Uterus (tissue), 4 donors: Measurements from ENCODE around the gene NFKBIL1. TPM values are rescaled to one million over a fixed set of nuclear protein-coding genes. Genes with fewer than 3 reads are reported as not detected.
A peak's percentile ranks its signal among the peaks of the same experiment; 100 is the strongest.

Experiments
- DNase-seq, 2 donors: peaks; one replicate each; pipeline ENCODE4 v3.0.0-alpha.2; 2019 to 2020
- H3K27ac ChIP-seq, 2 donors: fragments of 200-600 bp; sonication (generic); 1 replicate in 1 of 2; 2 replicates in 1 of 2; pipeline ENCODE4 v1.5.1; 2016 to 2018
- H3K27me3 ChIP-seq, 2 donors: fragments of 200-600 bp; sonication (generic); one replicate each; pipeline ENCODE4 v1.5.1; 2018 to 2019; ENCODE audit warnings: control low read depth in 1 of 2
- H3K36me3 ChIP-seq, 2 donors: fragments of 200-600 bp; sonication (generic); one replicate each; pipeline ENCODE4 v1.5.1; 2019; ENCODE audit warnings: control low read depth in 1 of 2
- H3K4me1 ChIP-seq, 2 donors: fragments of 200-600 bp; sonication (generic); one replicate each; pipeline ENCODE4 v1.5.1; 2018 to 2019; ENCODE audit warnings: control low read depth in 1 of 2
- H3K4me3 ChIP-seq, 2 donors: fragments of 200-600 bp; sonication (generic); 1 replicate in 1 of 2; 2 replicates in 1 of 2; pipeline ENCODE4 v1.5.1; 2018 to 2019; ENCODE audit warnings: mild to moderate bottlenecking in 1 of 2
- H3K9me3 ChIP-seq, 2 donors: fragments of 200-600 bp; sonication (generic); one replicate each; pipeline ENCODE4 v1.5.1; 2019; ENCODE audit warnings: control low read depth in 1 of 2
- POLR2A ChIP-seq, 2 donors: fragments of 450-650 bp; IDR thresholded peaks; one replicate each; pipeline ENCODE4 v1.6.1; 2016; ENCODE audit warnings: antibody characterized with exemption in 2 of 2, mild to moderate bottlenecking in 1 of 2, moderate library complexity in 1 of 2
- intact Hi-C: fragments of 100-400 bp; cut with DNase I; formaldehyde crosslinking; loops from one replicate; pipeline ENCODE4 v1.15.1; 2023; ENCODE audit warnings: low total_unique reads
- total RNA-seq, 4 donors: library from RNA; depleted of rRNA in 3 of 4; stranded (reverse); fragments of >200 nt in 3 of 4; gene quantifications; one replicate each; pipeline versions ENCODE4 v1.1.0 to v1.2.4, GENCODE V29; 2014 to 2023
- TF ChIP-seq, protein P1 (sequence below), 4 experiments: fragments of 200-600 bp in 2 of 4; fragments of 450-650 bp in 2 of 4; sonication (generic) in 2 of 4; IDR thresholded peaks; one replicate each; pipeline ENCODE4 v1.5.1; 2016 to 2019; ENCODE audit warnings: antibody characterized with exemption in 4 of 4, mild to moderate bottlenecking in 2 of 4, moderate library complexity in 1 of 4
- donor health status: DM: yes; HTN: yes; CAD: no.

Gene NFKBIL1
- total RNA-seq, 4 donors from 2014 or later = 19.7 to 38.5 (median 20.8) TPM

DNA sequence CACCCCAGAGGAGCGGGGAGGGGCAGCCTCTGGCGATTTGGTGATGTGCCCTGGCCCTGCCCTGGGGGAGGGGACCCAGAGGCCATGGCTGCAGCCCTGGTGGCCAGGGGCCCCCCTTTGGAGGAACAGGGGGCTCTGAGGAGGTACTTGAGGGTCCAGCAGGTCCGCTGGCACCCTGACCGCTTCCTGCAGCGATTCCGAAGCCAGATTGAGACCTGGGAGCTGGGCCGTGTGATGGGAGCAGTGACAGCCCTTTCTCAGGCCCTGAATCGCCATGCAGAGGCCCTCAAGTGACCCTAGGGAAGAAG lies 10.9 kb downstream of the NFKBIL1 start:
- Histone ChIP-seq H3K27me3 (no peaks in the 10 kb centered on the region), H3K4me3 (no peak overlapping the region), H3K27ac (peak overlapping the region; percentile 51 to 55), H3K9me3 (no peaks in the 10 kb centered on the region), H3K4me1 (no peaks in the 10 kb centered on the region), H3K36me3 (no peaks in the 10 kb centered on the region)
- no peak for TF ChIP-seq POLR2A (IDR thresholded peaks at IDR 0.05)
- TF ChIP-seq, protein P1, sequence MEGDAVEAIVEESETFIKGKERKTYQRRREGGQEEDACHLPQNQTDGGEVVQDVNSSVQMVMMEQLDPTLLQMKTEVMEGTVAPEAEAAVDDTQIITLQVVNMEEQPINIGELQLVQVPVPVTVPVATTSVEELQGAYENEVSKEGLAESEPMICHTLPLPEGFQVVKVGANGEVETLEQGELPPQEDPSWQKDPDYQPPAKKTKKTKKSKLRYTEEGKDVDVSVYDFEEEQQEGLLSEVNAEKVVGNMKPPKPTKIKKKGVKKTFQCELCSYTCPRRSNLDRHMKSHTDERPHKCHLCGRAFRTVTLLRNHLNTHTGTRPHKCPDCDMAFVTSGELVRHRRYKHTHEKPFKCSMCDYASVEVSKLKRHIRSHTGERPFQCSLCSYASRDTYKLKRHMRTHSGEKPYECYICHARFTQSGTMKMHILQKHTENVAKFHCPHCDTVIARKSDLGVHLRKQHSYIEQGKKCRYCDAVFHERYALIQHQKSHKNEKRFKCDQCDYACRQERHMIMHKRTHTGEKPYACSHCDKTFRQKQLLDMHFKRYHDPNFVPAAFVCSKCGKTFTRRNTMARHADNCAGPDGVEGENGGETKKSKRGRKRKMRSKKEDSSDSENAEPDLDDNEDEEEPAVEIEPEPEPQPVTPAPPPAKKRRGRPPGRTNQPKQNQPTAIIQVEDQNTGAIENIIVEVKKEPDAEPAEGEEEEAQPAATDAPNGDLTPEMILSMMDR (IDR thresholded peaks at IDR 0.05) = no peak
- DNase-seq = no peak
- intact Hi-C loops = no loop called here

DNA sequence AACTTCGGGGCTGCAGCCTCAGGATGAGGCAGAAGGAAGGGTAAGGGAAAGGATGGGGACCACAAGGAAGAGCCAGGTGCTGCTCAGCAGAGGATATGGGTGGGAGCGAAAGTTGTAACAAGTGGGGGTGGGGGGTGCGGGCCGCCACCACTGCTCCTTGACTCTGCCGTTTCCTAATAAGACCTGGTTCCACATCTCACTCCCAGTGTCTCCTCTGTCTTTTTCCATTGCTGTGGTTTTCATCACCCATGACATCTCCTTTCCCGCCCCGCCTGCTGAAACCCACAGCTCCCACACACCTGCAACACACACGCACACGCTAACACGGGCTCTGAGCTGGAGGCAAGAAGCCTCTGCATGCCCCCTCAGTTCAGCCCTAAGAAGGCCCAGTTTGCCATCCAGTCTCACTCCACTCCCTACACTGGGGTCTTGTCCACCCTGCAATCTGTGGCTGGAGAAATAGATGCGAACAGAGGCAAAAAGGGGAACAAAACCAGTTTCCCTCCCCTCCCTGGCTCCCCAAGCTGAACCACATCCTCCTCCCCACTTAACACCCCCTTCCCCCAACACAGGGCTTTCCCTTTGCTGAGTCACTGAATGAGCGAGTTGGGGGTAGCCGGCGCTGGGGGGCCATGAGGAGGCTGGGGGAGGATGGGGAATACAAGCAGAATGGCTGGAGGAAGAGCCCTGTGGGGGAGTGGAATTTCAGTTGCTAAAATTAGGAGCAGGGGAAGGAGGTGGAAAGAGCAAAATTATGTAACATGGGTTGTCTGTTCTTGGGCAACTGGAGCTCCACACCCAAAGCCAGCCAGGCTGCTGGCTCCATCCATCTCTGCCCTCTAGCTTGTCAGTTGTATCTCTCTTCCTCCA lies 11.5 kb downstream of the NFKBIL1 start:
- Histone ChIP-seq H3K4me1 (no peaks in the 10 kb centered on the region), H3K4me3 (no peak overlapping the region), H3K9me3 (no peaks in the 10 kb centered on the region), H3K27me3 (no peaks in the 10 kb centered on the region), H3K36me3 (no peaks in the 10 kb centered on the region), H3K27ac (peak overlapping the region; percentile 51 to 55)
- TF ChIP-seq, protein P1 (IDR thresholded peaks at IDR 0.05) = no peak
- no peak for TF ChIP-seq POLR2A (IDR thresholded peaks at IDR 0.05)
- DNase-seq = peak in 1 of 2 donors; percentile 40
- intact Hi-C loops = no loop called here

DNA sequence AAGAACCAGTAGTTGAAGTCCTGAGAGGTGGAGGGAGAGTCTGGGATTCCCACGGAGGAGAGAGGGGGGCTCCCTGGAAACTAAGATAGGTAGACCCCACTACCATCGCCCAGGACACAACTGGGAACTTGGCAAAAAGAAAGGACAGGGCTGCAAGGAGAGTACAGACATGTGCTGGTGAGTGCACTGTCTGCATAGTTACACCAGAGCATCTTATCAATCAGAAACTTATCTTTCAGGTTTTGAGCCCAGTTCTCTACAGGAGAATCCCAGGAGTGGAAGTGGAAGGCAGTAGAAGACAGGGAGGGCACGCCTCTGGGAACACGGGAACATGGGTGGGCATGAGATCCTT lies 12.2 kb downstream of the NFKBIL1 start:
- intact Hi-C loops = no loop called here
- Histone ChIP-seq H3K4me1 (no peaks in the 10 kb centered on the region), H3K4me3 (no peak overlapping the region), H3K36me3 (no peaks in the 10 kb centered on the region), H3K9me3 (no peaks in the 10 kb centered on the region), H3K27me3 (no peaks in the 10 kb centered on the region), H3K27ac (peak overlapping the region; percentile 51 to 55)
- no peak for DNase-seq
- TF ChIP-seq, protein P1 (IDR thresholded peaks at IDR 0.05) = no peak
- TF ChIP-seq POLR2A (IDR thresholded peaks at IDR 0.05) = no peak

DNA sequence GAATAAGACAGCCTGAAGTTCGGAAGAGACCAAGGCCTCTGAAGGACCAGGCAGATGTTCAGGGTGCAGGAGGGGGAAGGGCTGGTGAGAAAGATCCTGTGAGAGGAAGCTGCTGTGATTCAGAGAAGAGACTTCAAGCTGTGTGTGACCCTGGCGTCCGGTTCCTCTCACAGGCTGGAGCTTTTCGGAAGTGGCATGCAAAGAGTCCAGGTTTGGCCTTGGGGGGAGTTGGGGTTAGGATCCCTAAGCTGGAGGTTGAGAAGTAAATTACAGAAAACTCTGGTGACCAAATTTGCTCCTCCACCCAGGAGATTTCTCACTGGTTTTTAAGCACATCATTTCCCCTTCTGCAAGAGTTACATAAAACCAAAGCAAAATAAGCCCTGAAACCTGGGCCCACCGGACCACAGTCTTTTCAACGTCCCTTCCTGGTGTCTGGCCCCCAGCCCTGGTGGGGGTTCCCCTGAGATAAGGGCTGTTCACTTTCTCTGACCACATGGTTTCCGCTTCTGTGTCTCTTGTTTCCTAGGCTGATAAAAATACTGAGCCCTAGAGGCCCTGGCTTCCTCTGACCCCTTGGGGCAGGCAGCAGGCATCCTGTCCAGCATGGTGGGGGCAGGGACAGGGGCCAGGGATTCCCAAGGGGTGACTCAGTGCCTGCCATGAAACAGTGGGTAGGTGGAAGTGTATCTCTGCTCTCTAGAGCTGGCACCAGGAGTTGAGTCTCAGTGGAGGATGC lies 12.7 kb downstream of the NFKBIL1 start:
- Histone ChIP-seq H3K4me3 (no peak overlapping the region), H3K27me3 (no peaks in the 10 kb centered on the region), H3K4me1 (no peaks in the 10 kb centered on the region), H3K36me3 (no peaks in the 10 kb centered on the region), H3K27ac (peak overlapping the region; percentile 17 to 51), H3K9me3 (no peaks in the 10 kb centered on the region)
- peak in 1 of 2 donors; percentile 75 for DNase-seq
- intact Hi-C loops = no loop called here
- TF ChIP-seq, protein P1 (IDR thresholded peaks at IDR 0.05) = no peak
- no peak for TF ChIP-seq POLR2A (IDR thresholded peaks at IDR 0.05)

DNA sequence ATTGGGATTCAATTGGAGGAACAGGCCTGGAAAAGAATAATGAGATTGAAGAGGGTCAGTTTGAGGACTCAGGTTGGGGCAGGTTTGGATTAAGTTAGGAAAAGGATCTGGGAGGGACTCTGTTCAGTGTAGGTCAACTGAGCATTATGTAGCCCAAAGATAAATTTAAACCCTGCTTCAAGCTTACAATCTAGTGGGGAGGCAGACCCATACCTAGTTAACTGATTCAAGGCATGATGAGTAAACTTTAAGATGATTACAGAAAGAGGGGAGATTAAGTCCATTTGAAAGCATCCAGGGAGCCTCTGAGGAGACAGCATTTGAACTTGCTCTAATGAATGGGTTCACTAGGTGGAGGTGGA lies 13.3 kb downstream of the NFKBIL1 start:
- DNase-seq = no peak
- H3K4me1 ChIP-seq = no peaks in the 10 kb centered on the region
- no peaks in the 10 kb centered on the region for H3K36me3 ChIP-seq
- H3K9me3 ChIP-seq = no peaks in the 10 kb centered on the region
- intact Hi-C loops = no loop called here
- no peak for TF ChIP-seq POLR2A (IDR thresholded peaks at IDR 0.05)
- TF ChIP-seq, protein P1 (IDR thresholded peaks at IDR 0.05) = no peak
- no peaks in the 10 kb centered on the region for H3K27me3 ChIP-seq
- H3K4me3 ChIP-seq = no peak overlapping the region
- H3K27ac ChIP-seq = peak overlapping the region; percentile 17 to 51
